NCI-H1436 (cell line): ENCODE measurements around the gene SLC30A3.
"Not testable (repeated sequence)": the region's sequence is repeated elsewhere in the genome, so short reads cannot be mapped to it uniquely, and the experiment has no call there.

Experiments used
- DNase-seq: peaks from one replicate; lab custom pipeline; 2025; lab: John Stamatoyannopoulos, UW

The SLC30A3 gene

GRCh38 chr2:27284996-27285395 lies 22.1 kb upstream of the SLC30A3 start:
- DNase-seq = no peak

GRCh38 chr2:27282892-27283291 lies 20.0 kb upstream of the SLC30A3 start:
- no peak for DNase-seq

GRCh38 chr2:27281855-27282559 lies 19.2 kb upstream of the SLC30A3 start, which contains the start of gene TRIM54:
Gene TRIM54 (plus strand): TSS chr2:27282429. CDS start chr2:27282732, 303 bp downstream.
- DNase-seq = no peak

- DNase-seq = no peak
Observed at GRCh38 chr2:27281442-27281841, 18.6 kb upstream of the SLC30A3 start.

- no peak for DNase-seq
Observed at GRCh38 chr2:27280826-27281225, 18.0 kb upstream of the SLC30A3 start.

GRCh38 chr2:27278010-27278409 lies 15.2 kb upstream of the SLC30A3 start:
- DNase-seq = no peak

GRCh38 chr2:27275211-27276150 lies 12.6 kb upstream of the SLC30A3 start, which contains the start of gene DNAJC5G:
Gene DNAJC5G (plus strand): TSS chr2:27275433. CDS start chr2:27276729, 1,296 bp downstream.
- DNase-seq = no peak

GRCh38 chr2:27272537-27273522 lies 10.0 kb upstream of the SLC30A3 start:
- not testable (repeated sequence) for DNase-seq

- DNase-seq = no peak
Observed at GRCh38 chr2:27271631-27272340, 8.9 kb upstream of the SLC30A3 start.

- DNase-seq = no peak
Observed at GRCh38 chr2:27270670-27271069, 7.8 kb upstream of the SLC30A3 start.

GRCh38 chr2:27270131-27270530 lies 7.3 kb upstream of the SLC30A3 start:
- DNase-seq = no peak

- not testable (repeated sequence) for DNase-seq
Observed at GRCh38 chr2:27268296-27268695, 5.4 kb upstream of the SLC30A3 start.

GRCh38 chr2:27265536-27265870 lies 2.7 kb upstream of the SLC30A3 start:
- no peak for DNase-seq

- peak; percentile 62 for DNase-seq
Observed at GRCh38 chr2:27264753-27265535, 2.1 kb upstream of the SLC30A3 start.

GRCh38 chr2:27264253-27264752 lies 1.5 kb upstream of the SLC30A3 start:
- DNase-seq = no peak

- DNase-seq = no peak
Observed at GRCh38 chr2:27263287-27264252, 723 bp upstream of the SLC30A3 start.

GRCh38 chr2:27261926-27262298 lies 935 bp downstream of the SLC30A3 start:
- DNase-seq = no peak

GRCh38 chr2:27261241-27261925 lies 1.5 kb downstream of the SLC30A3 start:
- no peak for DNase-seq
